Measurements from ENCODE around the gene SOX12. TPM values are rescaled to one million over a fixed set of nuclear protein-coding genes. Genes with fewer than 3 reads are reported as not detected.
"Not testable (repeated sequence)": the region's sequence is repeated elsewhere in the genome, so short reads cannot be mapped to it uniquely, and the experiment has no call there.

The SOX12 gene
- total and polyA plus RNA-seq, 10 donors = 3.2 to 12.5 (median 7.0) TPM

DNA sequence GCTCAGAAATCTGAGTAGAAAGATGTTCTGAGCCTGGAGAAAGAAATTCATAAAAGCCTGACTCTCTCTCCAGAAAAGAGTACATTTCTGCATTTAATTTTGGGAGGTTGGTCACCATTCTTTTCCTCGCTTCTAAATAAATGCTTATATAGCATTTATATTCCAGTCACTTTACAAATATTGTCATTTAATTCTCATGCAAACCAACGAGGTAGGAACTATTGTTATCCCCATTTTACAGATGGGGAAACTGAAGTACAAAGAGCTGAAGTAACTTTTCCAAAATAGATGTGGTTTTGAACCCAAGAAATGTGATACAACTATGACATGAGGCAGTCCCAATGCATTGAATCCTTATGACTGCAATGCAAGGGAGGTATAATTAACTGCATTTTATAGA lies 50.7 kb downstream of the SOX12 start:
- no peaks in the 10 kb centered on the region for H3K9me3 ChIP-seq
- intact Hi-C loops (cut with DNase I; ENCODE audit: low total_unique reads) = no loop called here
- H3K36me3 ChIP-seq = no peaks in the 10 kb centered on the region
- DNase-seq = no peak
- TF ChIP-seq POLR2AphosphoS5 (IDR thresholded peaks at IDR 0.05) = no peak
- TF ChIP-seq, protein P1, sequence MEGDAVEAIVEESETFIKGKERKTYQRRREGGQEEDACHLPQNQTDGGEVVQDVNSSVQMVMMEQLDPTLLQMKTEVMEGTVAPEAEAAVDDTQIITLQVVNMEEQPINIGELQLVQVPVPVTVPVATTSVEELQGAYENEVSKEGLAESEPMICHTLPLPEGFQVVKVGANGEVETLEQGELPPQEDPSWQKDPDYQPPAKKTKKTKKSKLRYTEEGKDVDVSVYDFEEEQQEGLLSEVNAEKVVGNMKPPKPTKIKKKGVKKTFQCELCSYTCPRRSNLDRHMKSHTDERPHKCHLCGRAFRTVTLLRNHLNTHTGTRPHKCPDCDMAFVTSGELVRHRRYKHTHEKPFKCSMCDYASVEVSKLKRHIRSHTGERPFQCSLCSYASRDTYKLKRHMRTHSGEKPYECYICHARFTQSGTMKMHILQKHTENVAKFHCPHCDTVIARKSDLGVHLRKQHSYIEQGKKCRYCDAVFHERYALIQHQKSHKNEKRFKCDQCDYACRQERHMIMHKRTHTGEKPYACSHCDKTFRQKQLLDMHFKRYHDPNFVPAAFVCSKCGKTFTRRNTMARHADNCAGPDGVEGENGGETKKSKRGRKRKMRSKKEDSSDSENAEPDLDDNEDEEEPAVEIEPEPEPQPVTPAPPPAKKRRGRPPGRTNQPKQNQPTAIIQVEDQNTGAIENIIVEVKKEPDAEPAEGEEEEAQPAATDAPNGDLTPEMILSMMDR (IDR thresholded peaks at IDR 0.05 in 8 of 11, conservative IDR thresholded peaks at IDR 0.05 in 3 of 11) = no peak
- TF ChIP-seq POLR2A (IDR thresholded peaks at IDR 0.05) = no peak
- H3K27ac ChIP-seq = no peak overlapping the region
- 24 to 49% (median 39%) methylated on average over 2 of the region's 2 CpGs for WGBS, 5 donors
- no peak overlapping the region for H3K4me3 ChIP-seq
- no peaks in the 10 kb centered on the region for H3K27me3 ChIP-seq (replicated peaks in 1 of 7)
- H3K4me1 ChIP-seq = peaks cover 0 to 42% (median 23%) of the 10 kb centered on the region in 6 donors

DNA sequence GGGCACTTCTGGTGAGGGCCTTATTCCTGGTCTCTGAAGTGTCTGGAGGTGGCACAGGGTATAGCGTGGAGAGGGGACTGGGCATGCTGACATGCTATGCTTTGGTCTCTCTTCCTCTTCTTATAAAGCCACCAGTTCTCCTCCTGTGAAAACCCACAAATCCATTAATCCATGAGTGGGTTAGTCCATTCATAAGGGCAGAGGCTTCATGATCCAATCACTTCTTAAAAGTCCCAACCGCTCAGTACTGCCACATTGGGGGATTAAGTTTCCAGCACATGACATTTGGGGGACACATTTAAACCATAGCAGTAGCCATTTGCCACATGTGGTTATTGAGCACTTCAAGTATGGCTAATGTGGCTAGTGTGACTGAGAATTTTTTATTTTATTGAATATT lies 51.4 kb downstream of the SOX12 start:
- no peaks in the 10 kb centered on the region for H3K36me3 ChIP-seq
- no peak for DNase-seq
- no peak overlapping the region for H3K27ac ChIP-seq
- no peaks in the 10 kb centered on the region for H3K27me3 ChIP-seq (replicated peaks in 1 of 7)
- H3K9me3 ChIP-seq = no peaks in the 10 kb centered on the region
- 57 to 85% (median 71%) methylated on average over 2 of the region's 2 CpGs for WGBS, 5 donors
- TF ChIP-seq, protein P1 (IDR thresholded peaks at IDR 0.05 in 8 of 11, conservative IDR thresholded peaks at IDR 0.05 in 3 of 11) = no peak
- TF ChIP-seq POLR2A (IDR thresholded peaks at IDR 0.05) = no peak
- peaks cover 0 to 42% (median 19%) of the 10 kb centered on the region in 6 donors for H3K4me1 ChIP-seq
- intact Hi-C loops (cut with DNase I; ENCODE audit: low total_unique reads) = no loop called here
- H3K4me3 ChIP-seq = no peak overlapping the region

- H3K4me3 ChIP-seq; H3K27ac ChIP-seq; H3K9me3 ChIP-seq; H3K27me3 ChIP-seq (replicated peaks in 1 of 7); intact Hi-C loops (cut with DNase I; ENCODE audit: low total_unique reads); H3K36me3 ChIP-seq; DNase-seq: not testable (repeated sequence)
- H3K4me1 ChIP-seq = peaks cover 3 to 42% (median 17%) of the 10 kb centered on the region in 6 donors
- WGBS, 5 donors = 84 to 94% (median 89%) methylated on average over 12 of the region's 12 CpGs
These were observed 52.2 kb downstream of the SOX12 start for GRCh38 chr20:377578-377977.

DNA sequence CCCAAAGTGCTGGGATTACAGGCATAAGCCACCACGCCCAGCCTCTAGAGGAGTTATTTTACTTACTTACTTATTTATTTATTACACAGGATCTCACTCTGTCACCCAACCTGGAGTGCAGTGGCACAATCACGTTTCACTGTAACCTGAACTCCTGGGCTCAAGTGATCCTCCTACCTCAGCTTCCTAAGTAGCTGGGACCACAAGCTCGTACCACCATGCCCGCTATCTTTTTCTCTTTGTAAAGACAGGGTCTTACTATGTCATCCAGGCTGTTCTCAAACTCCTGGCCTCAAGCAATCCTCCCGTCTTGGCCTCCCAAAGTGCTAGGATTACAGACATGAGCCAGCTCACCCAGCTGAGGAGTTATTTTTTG lies 53.6 kb downstream of the SOX12 start:
- no peaks in the 10 kb centered on the region for H3K36me3 ChIP-seq
- intact Hi-C loops (cut with DNase I; ENCODE audit: low total_unique reads) = no loop called here
- no peak for DNase-seq
- no peak overlapping the region for H3K27ac ChIP-seq
- H3K27me3 ChIP-seq (replicated peaks in 1 of 7) = no peaks in the 10 kb centered on the region
- no peak overlapping the region for H3K4me3 ChIP-seq
- no peaks in the 10 kb centered on the region for H3K9me3 ChIP-seq
- no peak for TF ChIP-seq POLR2AphosphoS5 (IDR thresholded peaks at IDR 0.05)
- TF ChIP-seq, protein P1 (IDR thresholded peaks at IDR 0.05 in 8 of 11, conservative IDR thresholded peaks at IDR 0.05 in 3 of 11) = no peak
- no peak for TF ChIP-seq POLR2A (IDR thresholded peaks at IDR 0.05)
- H3K4me1 ChIP-seq = peaks cover 3 to 38% (median 12%) of the 10 kb centered on the region in 6 donors
- 86 to 92% (median 88%) methylated on average over 5 of the region's 5 CpGs for WGBS, 5 donors

Other genes starting within 250 kb of the SOX12 start
- not detected for gene DEFB125, start 237.9 kb upstream of the SOX12 start, total RNA-seq
- not detected for gene DEFB125, start 237.9 kb upstream of the SOX12 start, polyA plus RNA-seq
- not detected for gene DEFB126, start 183.0 kb upstream of the SOX12 start, total RNA-seq
- gene DEFB126, start 183.0 kb upstream of the SOX12 start, polyA plus RNA-seq = not detected
- not detected for gene DEFB127, start 168.1 kb upstream of the SOX12 start, total RNA-seq
- gene DEFB127, start 168.1 kb upstream of the SOX12 start, polyA plus RNA-seq = not detected
- gene DEFB128, start 135.8 kb upstream of the SOX12 start, total RNA-seq = not detected
- not detected for gene DEFB128, start 135.8 kb upstream of the SOX12 start, polyA plus RNA-seq
- gene DEFB129, start 98.3 kb upstream of the SOX12 start, total RNA-seq = not detected
- gene DEFB129, start 98.3 kb upstream of the SOX12 start, polyA plus RNA-seq = not detected
- gene DEFB132, start 67.8 kb upstream of the SOX12 start, total RNA-seq = not detected
- gene DEFB132, start 67.8 kb upstream of the SOX12 start, polyA plus RNA-seq = not detected
- gene C20orf96, start 34.8 kb upstream of the SOX12 start, total RNA-seq = 10 to 100 TPM in 1 of 7 donors, 1 to 10 TPM in 6; 2.3 to 10.4 (median 7.3) TPM
- gene C20orf96, start 34.8 kb upstream of the SOX12 start, polyA plus RNA-seq = 1 to 10 TPM; 3.8 to 5.4 (median 4.4) TPM
- gene ZCCHC3, start 28.0 kb upstream of the SOX12 start, total RNA-seq = 10 to 100 TPM; 17.4 to 26.6 (median 23.6) TPM
- gene ZCCHC3, start 28.0 kb upstream of the SOX12 start, polyA plus RNA-seq = 10 to 100 TPM; 18.7 to 22.2 (median 19.5) TPM
- gene NRSN2, start 21.6 kb downstream of the SOX12 start, total RNA-seq = 10 to 100 TPM; 10.9 to 26.3 (median 18.2) TPM
- gene NRSN2, start 21.6 kb downstream of the SOX12 start, polyA plus RNA-seq = 10 to 100 TPM; 10.5 to 13.4 (median 12.8) TPM
- 10 to 100 TPM in 4 of 7 donors, 1 to 10 TPM in 3; 8.3 to 25.7 (median 12.0) TPM for gene TRIB3, start 55.2 kb downstream of the SOX12 start, total RNA-seq
- 10 to 100 TPM in 2 of 3 donors, 1 to 10 TPM in 1; 5.7 to 11.7 (median 11.6) TPM for gene TRIB3, start 55.2 kb downstream of the SOX12 start, polyA plus RNA-seq
- gene RBCK1, start 82.7 kb downstream of the SOX12 start, total RNA-seq = 100 to 1,000 TPM in 4 of 7 donors, 10 to 100 TPM in 3; 90.2 to 124 (median 105) TPM
- gene RBCK1, start 82.7 kb downstream of the SOX12 start, polyA plus RNA-seq = 100 to 1,000 TPM in 1 of 3 donors, 10 to 100 TPM in 2; 78.6 to 152 (median 98.9) TPM
- 10 to 100 TPM; 30.6 to 41.0 (median 34.8) TPM for gene TBC1D20, start 137.0 kb downstream of the SOX12 start, total RNA-seq
- gene TBC1D20, start 137.0 kb downstream of the SOX12 start, polyA plus RNA-seq = 10 to 100 TPM in 2 of 3 donors, 1 to 10 TPM in 1; 9.2 to 15.1 (median 10.3) TPM
- gene CSNK2A1, start 218.2 kb downstream of the SOX12 start, total RNA-seq = 10 to 100 TPM; 80.2 to 92.9 (median 88.8) TPM
- 10 to 100 TPM; 16.4 to 25.6 (median 19.5) TPM for gene CSNK2A1, start 218.2 kb downstream of the SOX12 start, polyA plus RNA-seq

Measured in spleen (tissue), 11 donors.